Daoy (cell line): Measurements from ENCODE around the gene SLC5A10. TPM values are rescaled to one million over a fixed set of nuclear protein-coding genes. Genes with fewer than 3 reads are reported as not detected.

Experiments
- DNase-seq: peaks from one replicate; pipeline ENCODE4 v3.0.0-alpha.2; 2015; ENCODE audit warnings: low read depth
- total RNA-seq: library from RNA; depleted of rRNA; stranded (reverse); fragments of >200 nt; shearing (Covaris generic); gene quantifications from 2 replicates; pipeline ENCODE4 v1.2.3, GENCODE V29; 2014

Gene SLC5A10
- total RNA-seq, 1 experiment from 2014 or later = 0.06 TPM

DNA sequence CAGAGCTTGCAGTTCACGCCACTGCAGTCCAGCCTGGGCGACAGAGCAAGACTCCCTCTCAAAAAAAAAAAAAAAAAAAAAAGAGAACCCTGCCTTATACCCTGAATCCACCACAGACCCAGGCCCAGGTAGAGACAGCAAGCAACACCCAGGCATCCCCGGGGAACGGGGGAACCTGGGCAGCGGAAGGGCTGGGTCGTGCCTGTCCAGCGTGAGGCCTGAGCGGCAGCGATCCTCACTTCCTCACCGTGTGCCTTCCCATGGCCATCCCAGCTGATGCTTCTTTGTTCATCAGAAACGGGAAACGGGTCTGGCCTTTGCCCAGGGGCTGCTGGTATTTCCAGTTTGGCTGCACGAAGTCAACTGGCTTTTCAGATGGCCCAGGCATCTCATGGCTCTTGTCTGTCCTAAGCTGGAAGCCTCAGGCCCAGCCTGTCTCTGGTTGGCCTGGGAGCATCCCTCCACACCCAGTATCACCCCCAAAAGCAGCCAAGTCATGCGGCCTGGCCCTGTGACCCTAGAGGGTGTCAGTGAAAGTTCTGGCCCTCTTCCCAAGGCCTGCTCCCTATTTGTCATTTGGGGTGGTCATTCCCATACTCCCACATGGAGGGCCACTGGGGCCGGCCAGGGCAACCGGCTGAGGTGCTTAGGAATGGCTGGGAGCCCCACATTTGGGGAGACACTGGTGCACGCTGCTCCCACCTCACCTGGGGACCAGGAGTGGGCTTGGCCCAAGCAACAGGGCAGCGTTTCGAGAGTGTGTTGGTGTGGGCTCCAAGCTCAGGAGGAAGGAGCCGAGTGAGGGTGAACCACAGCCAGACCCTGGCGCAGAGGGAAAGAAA is 32.5 kb downstream of the SLC5A10 start:
- DNase-seq = no peak

GRCh38 chr17:18985475-18985874 is 33.5 kb downstream of the SLC5A10 start:
- DNase-seq = no peak

- DNase-seq = no peak
Observed at GRCh38 chr17:18986541-18987229, 34.7 kb downstream of the SLC5A10 start.

DNA sequence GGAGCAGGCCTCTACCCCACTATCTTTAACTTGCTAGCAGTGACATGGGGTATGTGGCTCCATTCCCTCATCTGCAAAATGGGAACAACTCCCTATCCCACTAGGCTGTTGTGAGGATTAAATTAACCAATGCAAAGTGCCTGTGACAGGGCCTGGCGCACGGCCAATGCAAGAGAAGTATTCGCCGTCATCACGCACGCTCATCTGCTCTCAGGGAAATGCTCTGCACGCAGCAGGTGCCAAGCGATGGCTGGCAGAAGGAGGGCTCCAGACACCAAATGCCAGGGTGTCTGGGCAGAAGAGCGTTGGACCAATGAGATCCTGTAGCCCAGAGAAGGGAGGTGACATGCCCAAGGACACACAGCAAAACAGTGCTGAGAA is 35.3 kb downstream of the SLC5A10 start:
- DNase-seq = no peak

- no peak for DNase-seq
Observed at GRCh38 chr17:18987862-18988545, 36.0 kb downstream of the SLC5A10 start.

DNA sequence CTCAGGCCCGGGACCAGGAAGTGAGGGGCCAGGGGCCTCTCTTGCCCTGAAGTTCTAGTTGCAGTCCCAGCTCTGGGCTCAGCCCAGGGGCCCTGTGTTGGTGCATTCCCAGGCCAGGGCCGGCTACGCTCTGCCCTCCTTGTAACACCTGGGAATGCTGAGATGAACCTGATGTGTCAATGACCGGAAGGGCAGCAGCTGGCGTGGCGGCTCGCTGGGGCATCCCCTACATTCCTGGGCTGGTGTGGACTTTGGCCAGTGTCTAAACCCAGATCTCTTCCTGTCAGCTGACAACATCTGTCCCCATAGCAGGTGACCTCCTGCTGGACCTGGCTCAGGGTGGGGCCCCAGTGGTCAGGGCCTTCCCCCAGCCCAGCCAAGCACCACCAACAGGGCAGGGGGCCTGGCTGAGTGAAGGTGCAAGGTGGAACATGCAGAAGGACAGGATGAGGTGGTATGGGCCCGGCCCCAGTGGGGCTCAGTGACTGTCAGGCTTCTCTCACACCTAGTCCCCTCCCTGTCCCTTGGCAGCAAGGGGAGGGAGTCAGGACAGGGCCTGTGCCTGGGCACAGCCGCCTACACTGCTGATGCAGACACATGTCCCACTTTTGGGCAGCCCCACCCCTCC is 36.7 kb downstream of the SLC5A10 start:
- no peak for DNase-seq

- no peak for DNase-seq
Observed at GRCh38 chr17:18990331-18990730, 38.4 kb downstream of the SLC5A10 start.

DNA sequence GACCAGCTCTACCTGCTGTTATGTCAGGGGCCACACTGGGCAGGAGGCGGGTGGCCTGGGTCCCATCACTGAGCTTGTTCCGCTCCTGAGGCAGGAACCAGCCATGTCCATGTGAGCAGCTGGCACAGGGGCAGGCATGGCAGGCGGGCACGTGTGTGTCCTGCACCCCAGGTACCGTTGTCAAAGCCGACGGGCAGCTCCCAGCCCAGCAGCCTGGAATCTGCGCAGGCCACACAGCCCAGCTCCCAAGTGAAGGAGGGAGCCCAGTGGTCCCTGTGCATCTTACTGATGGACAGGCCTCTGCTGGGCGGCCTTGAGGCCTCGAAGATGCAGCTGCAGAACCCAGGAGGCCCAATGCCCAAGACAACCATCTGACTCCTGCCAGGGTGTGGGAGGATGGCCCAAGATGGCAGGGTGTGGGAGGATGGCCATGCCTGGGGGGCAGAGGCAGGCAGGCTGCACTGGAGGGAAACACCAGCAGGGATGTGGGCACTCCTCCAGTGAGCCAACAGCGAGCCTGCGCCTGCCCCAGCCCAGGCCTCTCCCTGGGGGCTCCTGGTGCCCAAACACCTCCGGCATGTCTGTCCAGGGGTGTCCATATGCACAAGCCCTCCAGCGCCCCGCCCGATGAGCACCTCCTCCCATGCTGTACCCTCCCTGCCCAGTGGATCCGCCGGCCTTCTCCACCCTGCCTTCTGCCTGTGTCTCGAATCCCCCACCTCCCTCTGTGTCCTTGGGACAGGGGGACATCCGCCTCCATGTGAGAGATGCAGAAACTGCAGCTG is 39.8 kb downstream of the SLC5A10 start:
- DNase-seq = no peak

DNA sequence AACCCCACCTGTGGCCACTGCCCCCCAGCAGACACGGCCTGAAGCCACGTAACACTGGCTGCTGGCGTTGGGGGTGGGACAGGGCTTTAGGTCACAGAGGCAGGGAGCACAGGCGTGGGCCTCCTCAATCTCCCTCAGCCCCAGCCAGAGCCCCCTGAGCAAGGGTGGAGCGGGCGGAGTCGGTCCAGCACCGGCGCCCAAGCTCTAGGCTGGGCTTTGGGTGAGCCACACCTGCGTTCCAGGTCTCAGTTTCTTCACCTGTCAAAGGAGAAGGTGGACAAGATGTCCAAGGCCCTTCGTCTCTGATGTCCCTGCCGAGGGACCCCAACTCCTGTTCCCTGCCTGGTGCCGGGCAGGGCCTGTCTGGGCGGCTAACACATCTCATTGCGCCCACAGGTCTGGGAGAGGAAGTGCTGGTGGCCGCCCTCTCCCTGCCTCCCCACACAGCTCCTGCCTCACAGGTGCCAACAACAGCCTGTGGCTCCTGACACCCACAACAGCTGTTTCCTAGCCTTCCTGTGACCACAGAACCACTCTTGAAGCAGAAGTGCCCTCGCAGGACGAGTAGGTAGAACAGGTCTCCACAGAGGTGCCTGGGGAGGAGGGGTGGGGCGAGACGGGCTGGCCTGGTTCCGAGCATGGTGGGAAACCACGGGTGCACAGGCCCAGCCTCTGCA is 40.6 kb downstream of the SLC5A10 start:
- DNase-seq = no peak

DNA sequence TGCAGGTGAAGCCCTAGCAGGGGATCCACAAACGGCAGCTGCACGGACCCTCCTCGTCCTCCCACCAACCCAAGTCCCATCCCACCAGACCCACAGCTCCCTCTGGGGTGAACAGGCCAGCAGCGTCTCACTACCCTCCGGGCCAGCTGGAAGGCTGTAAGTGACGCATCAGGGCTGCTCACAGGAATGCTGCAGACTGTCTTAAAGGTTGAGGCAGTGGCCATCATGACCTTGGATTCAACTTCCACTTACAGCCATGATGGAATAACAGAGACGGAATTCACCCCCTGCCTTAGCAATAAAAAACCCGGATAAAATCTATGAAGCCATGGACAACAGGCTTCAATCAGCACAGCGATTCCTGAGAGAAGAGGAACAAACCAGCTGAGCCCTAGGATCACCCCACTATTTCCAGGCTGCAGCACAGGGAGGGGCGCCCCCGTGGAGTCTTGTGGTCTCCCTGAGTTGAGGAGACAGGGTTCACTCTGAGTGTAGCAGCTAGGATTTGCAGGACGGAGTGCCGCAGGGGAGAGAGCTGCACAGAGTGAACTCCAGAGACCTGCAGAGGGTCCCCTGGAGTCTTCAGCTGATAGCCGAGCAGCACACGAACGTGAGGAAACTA is 42.1 kb downstream of the SLC5A10 start:
- DNase-seq = no peak

DNA sequence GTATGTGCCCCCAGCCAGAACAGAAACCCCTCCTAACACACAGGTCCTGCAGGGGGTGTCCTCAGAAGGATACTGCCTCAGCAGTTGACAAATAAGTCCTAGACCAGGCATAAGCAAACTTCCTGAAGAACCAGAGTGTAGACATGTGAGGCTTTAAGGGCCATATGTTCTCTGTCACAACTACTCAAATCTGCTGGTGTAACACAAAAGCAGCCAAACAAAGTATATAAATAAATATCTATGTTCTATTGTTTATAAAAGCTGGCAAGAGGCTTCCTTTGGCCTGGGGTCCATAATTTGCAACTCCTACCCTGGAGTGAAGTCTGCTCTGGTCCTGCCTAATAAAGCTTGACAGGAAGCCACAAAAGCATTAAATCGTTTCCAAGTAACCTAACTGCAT is 42.7 kb downstream of the SLC5A10 start:
- DNase-seq = no peak

- DNase-seq = no peak
Observed at GRCh38 chr17:18995220-18995619, 43.3 kb downstream of the SLC5A10 start.

- DNase-seq = no peak
Observed at GRCh38 chr17:18996458-18996857, 44.5 kb downstream of the SLC5A10 start.

DNA sequence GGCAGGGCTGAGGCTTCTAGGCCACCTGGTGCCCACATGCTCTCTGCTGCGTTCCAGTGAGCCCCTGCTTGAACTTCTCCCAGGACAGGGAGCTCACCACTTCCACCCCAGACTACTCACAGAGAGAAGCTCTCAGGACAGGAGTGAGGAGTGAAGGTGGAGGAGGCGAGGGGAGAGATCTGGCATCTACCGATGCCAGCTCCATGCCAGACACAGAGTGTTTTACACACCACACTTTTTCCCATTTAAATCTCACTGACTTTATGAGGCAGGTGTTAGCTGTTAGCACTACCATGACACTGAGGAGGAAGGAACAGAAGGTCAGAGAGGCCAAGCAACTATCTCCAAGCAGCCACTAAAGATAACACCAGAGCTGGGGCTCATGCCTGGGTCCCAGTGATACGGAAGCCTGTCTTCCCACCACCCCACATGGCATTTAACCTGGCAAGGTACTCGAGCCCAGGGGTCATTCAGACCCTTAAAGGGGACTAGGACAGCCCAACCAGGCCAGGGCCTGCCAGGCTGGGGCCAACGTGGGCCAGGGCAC is 45.8 kb downstream of the SLC5A10 start:
- no peak for DNase-seq

DNA sequence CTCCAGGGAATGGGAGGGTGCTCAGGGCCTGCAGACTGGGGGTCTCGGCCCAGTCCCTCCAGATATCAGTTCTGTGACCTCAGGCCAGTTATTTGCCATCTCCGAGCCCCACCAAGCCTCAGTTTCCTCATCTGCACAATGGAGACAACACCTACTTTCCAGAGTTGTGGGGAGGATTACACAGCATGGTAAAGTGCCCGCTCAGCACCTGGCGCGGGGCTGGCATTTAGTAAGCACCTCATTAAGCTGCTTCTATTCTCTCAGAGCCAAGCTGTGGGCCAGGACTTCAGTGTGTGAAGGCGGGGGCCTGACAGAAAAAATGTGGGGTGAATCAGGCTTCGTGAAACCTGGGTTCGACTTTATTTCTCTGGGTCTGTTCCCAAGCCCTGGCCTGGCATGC is 47.4 kb downstream of the SLC5A10 start:
- DNase-seq = no peak

- DNase-seq = no peak
Observed at GRCh38 chr17:18999911-19000310, 47.9 kb downstream of the SLC5A10 start.

- DNase-seq = peak; percentile 88
Observed at GRCh38 chr17:19000531-19001325, 48.8 kb downstream of the SLC5A10 start.

GRCh38 chr17:19001907-19002590 is 50.1 kb downstream of the SLC5A10 start:
- no peak for DNase-seq
